NCI-H1694 treated with DMSO at 0.1 percent for 48 hours (cell line): Measurements from ENCODE around the gene C1orf226.

ENCODE experiments used
- DNase-seq: peaks from one replicate; lab custom pipeline; 2025; lab: John Stamatoyannopoulos, UW

Gene C1orf226

DNA sequence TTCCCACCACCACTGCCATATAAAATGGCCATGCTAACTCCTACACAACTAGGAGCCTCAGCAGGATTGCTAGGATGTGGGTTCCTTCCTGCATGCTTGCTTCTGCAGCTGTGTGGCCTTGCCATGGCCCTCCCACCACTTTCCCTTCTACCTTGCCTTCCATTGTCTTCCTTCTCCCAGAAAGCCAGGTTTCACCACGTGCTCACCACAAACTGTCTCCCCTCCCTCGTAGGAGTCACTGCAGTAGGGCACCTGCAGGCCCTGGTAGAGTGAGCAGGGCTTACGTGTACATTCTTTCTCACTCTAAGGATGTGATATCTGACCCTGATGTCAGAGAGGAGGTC lies 3.7 kb downstream of the C1orf226 start:
- DNase-seq = no peak

DNA sequence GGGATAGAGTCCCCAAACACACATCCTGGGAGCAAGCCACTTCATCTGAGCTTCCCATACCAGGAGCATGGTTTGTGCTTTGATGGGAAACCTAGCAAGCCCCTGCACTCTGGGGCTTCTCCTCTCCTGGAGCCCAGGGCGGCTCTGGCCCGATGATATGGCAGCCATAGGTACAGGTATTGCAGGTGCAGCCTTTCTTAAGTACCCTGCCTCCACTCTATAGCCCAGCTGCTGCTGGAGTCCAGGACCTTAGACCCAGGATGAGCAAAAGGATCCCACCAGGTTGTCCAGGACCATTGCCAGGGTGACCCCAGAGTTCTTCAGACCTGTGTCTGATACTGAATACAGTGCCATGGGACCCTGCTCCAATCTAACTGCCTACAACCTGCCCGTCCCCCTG lies 4.2 kb downstream of the C1orf226 start:
- DNase-seq = no peak

DNA sequence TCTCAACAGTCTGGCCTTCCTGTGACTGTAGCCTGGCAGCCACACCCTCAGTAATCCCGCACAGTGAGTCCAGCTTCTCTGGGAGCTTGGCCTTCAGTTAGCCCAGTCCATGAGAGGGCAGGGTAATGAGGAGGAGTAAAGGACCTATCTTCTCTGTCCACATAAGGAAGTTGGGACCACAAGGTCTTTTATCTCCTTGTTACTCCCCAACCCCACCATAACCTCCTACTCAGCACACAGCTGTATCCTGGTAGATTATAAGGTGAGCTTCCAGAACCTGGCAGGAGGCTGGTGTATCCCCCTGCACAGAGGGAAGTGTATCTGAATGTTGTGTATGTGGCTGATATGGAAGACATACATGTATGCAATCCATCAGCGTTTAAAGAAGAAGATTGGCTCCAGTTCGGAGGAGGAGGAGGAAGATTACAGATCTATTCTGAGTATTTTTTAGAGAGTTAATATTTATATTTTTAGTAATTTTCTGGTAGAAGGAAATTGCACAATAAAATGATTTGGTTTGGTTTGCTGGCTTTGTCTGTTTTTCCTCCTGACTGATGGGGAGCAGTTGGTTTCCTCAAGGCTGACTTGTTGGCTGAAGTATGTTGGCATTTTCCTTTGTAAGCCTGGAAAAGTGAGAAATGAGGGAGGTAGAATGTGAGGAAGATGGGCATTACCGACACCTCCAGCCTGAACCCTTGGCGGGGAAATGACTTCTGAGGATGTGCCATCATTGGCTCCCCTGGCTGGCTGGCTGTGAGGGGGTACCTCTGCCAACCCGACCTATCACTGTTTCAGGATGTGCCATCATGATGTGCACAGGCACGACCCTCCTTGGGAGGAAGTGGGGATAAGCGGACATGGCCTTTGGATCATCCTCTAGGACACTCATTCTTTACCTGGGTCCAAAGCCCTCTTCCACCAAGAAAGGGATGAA lies 5.0 kb downstream of the C1orf226 start:
- DNase-seq = no peak

DNA sequence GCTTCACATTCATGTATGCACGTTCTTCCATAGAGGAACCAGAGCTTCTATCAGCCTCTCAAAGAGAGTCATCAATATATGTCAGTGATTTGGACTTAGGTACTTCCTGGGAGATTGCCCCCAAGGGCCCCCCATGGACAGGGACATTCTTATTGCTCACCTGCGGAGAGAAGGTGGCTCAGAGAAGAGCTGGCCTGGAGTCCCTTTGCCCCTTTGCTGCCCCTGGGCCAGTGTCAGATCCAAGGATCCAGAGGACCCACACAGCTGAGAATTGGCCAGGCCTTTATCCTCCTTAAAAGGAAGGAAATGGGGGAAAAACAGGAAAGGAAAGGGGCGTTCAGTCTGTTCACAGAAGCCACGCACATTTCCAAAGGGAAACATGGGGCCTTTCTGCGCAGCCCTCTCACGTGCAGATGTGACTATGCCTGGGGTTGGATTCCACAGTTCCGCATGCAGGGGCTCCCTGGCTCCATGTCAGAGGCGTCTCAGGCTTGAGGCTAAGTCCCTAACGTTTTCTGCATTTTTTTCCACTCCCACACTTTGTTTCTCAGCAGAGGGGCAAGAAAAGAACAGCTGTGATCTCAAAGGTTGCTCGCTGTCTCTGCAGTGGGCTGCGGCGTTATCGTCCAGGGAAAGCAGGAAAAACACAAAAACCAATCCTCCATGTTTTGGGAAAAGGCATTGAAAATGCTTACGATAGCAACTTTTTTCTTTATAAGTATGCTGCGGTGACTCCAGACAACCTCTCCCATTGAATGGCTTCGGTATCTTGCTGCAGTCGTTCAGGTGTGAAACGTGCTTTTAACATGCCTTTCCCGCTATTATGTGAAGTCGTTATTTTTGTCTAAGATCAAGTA lies 5.9 kb downstream of the C1orf226 start:
- DNase-seq = no peak

DNA sequence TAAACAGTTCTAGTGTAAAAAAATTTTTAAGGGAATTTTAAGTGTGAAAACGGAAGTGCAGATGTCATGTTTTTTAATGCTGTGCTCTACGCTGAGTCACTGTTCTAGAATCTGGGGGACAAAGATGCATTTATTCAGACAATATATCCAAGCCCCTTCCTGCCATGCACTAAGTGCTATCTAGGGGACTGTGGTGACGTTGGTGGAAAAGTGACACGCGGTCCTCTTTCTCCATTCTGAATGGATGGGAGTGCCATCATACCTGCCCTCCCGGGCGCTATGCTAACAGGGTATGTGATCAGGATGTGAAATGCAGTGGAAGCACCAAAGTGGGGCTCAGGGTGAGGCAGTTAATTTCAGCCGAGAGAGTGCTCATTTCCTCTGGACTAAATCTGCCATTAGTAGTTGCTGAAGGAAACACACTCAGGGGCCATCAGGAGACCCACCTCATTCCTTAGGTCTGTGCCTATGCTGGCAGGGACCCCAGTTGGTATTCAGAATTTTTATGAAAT lies 6.6 kb downstream of the C1orf226 start:
- DNase-seq = no peak

DNA sequence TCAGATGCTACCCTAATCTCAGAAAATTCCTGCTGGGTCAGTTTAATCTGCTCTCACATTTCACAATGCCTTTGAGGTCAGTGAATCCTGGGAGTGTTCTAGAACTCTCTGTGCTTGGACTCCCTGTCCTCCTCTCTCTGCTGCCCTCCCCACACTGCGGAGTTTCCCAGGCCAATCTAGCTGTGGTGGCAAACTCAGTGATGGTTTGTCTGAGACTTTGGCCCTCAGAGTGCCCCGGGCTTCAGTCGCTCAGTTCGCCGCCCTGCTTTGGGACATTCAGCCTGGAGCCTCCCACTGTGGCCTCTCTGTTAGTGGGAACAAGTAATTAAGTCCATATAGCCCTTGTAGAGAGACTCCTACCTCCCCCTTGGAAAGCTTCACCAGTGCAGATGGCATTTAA lies 7.1 kb downstream of the C1orf226 start:
- DNase-seq = no peak

DNA sequence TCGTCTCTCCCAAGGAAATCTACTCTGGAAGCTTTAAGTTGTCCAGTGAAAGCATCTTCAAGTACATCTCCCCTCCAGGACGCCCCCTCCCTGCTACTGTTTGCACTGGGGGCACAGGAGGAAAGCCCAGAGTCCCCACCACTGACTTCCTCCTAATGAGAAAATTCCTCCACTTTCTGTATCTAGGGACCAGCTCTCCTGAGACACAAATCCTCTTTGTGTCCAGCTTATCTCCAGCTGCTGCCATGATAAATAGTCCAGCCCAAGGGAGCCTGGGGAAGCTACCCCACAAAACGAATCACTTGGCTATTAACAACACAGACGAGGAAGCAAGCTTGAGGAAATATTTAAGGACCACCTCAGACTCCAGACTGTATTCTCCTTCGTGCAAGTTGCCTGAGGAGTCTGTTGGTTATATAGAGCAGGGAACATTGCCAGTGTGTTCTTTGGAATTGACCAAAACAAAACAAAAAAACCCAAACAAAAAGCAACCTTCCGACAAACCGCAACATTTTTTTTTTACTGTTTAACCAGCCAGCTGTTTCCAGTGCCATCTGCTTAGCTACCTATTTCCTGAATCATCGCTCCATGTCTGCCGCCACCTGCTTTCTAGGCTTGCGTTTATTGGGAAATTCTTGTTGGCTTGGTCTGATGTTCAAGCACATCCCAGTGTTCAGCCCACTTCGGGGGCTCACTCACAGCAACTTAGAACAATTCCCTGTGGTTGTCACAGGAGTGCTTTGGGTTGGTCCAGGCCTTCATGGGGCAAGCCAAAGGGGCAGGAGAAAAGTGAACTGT lies 7.7 kb downstream of the C1orf226 start:
- peak; percentile 79 for DNase-seq

DNA sequence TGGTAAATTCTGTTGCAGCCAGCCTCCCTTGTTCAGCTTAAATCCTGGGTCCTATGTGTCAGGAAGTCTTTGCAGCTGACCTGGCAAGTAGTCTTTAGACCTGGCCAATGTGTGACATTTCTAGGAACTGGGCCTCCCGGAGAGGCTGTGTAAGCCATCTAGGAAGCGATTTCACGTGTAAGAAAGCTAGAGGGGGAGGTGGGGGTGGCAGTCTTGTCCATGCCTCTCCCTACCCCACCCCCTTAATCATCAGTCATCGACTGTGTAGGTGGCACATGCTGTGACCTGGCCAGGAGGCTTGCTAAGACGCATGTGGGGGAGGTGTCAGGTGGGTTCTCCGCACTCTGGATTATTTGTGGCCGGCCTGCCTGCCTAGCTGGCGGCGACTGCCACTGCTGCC lies 8.4 kb downstream of the C1orf226 start:
- DNase-seq = no peak

DNA sequence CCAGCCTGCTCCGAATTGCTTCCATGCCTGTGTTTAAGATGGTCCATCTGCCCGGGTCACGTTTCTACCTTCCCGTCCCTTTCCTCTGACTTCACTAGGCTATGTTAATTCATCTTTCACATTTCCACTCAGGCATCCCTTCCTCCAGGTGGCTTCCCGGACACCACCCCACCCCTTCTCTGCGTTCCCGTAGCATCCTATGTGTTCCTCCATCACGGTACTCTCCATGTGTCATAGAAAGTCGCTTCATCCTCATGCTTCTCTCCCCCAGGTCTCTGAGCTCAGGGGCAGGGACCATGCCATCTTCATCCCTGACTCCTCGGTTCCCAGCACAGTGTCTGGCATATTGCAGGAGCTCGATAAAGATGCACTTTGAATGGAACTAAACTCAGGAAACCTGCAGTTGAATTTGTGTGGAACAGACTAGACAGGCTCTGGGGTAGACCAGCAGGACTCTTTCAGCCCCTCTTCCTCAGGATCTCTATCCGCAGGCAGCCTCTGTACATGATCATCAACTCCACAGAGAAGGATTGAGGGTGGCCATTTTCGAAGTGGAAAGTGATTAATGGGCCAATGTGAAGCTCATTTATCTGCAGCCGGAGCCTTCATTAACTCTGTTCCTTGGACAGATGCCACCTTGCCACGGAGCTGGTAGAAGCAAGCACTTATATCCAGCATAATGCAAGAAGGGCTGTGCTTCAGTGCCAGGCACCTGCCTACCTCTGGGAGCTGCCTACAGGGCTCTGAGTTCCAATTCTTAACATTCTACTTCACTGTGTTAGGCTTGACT lies 9.1 kb downstream of the C1orf226 start:
- no peak for DNase-seq

DNA sequence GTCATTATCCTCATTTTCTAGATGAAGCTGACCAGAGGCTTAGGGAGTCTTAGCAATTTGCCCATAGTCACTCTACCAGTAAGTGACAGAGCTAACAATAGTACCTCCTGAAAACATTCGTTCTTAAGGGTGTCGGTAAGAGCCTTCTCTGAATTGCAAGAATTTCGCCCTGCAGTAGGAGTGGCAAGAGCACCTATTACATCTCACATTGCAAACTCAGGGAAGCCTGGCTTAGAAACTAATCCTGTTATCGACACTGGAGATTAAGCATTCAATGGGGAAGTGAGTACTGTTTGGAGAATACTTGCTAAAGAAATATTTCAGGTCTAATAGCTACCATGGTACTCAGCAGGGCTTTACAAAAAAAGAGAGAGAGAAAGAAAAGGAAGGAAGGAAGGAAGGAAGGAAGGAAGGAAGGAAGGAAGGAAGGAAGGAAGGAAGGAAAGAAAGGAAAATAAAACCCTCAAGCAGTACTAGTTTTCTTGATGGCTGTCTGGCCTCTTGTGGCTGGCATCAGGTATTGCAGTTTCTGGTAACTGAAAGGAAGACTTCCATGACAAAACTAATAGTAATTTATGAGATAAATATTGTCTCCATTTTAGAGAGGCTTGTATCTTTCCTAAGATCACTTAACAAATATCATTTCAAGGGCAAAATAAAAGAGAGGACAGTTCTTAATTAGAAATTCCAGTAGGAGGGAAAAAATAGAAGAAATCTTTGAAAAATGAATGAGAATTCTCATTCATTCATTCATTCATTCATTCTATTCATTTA lies 10.4 kb downstream of the C1orf226 start:
- DNase-seq = peak; percentile 11

DNA sequence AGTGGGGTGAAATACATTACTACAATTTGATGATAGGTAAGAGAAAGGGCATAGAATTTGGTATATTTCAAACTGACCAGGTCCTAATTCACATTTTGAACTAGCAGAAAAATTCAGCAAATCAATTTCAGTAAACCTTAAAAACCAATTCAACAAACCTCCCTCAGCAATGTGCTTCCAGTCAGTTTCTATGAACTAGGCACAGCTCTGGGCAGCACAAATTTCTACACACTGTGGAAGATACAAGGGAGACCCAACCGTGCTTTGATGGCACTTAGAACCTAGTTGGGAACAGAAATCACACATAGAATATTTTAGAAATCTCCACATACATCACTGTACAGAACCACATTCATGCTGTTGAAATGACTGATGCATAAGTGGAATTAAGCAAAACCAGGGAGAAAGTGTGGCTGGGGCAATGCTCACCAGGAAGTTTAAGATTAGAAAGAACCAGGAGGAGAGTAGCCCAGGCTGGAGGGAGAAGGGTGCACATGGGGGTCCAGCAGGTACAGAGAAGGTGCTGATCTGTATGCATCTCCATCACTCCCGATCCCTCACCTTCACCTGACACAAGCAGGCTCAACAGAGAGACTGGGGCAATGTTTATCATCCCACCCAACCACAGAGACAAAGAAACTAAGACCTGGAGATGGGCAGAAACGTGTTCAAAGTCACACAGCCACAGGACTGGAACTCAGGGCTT lies 14.8 kb downstream of the C1orf226 start:
- DNase-seq = no peak

DNA sequence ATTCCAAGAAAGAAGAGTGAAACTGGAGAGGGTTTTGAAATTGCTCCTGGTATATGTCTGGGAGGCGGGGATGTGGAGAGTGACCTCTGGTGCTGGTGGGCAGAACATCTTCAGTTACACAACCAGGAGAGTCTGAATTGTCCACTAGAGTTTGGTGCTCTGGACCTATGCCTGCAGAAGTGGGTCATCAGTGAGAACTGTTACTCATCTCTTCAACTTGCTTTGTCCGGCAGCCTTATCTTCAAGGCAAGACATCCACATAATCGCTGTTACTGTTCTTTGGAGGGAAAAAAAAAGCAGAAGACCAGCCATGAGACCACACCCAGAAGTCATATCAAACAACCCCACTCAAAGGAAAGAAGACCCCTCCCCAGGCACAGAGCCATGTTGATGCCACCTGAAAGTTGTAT lies 15.5 kb downstream of the C1orf226 start:
- no peak for DNase-seq

DNA sequence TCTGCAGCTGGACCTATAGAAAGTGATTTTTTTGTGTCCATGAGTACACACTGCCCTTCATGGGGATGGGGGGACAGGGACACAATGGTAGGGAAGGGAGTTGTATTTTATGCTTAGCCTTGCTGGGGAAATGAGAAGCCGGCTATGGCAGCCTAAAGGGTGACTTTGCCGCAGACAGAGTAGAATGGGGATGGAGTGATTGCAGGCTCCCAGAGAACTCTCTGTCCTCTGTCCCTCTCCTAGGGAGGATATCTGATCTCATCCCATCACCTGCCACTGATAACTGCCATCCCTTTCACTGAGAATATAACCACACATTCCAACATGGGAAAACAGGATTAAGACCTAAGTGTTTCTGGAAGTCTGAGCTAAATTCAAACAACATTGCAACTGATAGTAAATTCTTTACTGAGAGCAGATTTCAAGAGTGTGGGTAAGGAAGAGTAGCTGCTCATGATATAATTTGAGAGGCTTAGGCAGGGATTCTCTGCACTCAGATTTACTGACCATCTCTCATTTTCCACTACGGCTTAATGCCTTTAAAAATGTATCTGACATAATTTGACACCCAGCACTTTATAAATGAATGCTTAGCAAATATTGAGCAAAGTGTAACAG lies 16.5 kb downstream of the C1orf226 start:
- no peak for DNase-seq

DNA sequence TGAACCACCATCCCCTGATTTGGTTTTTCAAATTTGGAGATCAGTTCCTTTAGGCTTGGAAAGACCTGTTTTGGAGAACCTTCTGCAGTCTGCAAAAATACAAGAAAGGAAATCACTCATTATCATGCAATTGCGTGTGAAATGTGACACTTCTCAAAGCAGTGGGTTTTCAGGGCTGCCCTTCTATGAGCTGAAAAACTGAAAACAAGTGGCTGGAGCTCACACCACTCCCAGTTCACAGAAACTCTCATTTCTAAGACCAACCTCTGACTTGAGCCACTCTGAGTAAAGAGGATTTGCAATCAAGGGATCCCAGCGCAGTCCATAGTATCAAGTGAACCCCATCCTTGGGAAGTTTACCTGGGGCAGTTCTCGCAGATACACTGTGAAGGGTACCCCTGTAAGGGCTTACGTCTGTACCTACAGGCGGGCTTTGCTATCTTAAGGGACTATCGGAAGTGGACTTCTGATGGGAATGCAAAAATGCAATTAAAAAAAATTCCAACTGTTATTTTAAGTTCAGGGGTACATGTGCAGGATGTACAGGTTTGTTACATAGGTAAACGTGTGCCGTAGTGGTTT lies 17.6 kb downstream of the C1orf226 start:
- no peak for DNase-seq

DNA sequence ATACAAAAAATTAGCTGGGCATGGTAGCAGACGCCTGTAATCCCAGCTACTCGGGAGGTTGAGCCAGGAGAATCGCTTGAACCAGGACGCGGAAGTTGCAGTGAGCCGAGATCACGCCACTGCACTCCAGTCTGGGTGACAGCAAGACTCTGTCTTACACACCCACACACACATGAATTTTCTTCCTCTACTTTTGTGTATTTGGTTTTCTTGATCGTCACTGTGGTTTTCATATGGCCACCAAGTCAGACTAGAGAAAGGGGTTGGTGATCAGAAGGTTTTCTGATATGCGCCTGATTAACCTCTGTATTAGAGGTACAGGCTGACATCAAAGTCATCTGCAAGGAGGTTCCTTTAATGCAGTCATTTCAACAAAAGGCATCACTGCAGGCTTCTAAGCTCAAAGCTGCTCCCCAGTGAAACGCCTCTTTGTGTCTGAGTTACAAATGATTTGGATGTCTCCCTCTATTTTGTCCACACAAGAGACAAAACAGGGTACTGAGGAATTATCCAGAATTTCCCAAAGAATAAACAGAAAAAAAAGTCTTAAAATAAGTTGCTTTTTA lies 19.3 kb downstream of the C1orf226 start:
- no peak for DNase-seq

DNA sequence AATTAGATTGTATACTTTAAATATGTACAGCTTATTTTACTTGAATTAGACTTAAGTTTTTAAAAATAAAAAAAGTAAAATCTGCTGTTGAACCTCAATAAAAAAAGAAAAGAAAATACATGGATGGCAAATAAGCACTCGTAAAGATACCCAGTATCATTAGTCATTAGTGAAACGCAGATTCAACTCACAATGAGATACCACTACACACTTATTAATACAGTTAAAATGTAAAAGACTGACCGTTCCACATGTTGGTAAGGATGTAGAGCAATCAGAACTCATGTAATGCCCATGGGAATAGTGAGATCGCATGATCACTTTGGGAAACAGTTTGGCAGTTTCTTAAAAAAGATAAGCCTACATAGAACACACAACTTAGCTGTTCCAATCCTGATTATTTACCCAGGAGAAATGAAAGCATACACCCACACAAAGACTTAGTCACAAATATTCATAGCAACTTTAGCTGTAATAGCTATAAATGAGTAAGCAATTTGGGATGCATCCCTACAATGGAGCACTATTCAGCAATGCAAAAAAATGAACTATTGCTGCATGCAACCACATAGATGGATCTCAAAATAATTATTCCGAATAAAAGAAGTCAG lies 23.1 kb downstream of the C1orf226 start:
- DNase-seq = no peak

DNA sequence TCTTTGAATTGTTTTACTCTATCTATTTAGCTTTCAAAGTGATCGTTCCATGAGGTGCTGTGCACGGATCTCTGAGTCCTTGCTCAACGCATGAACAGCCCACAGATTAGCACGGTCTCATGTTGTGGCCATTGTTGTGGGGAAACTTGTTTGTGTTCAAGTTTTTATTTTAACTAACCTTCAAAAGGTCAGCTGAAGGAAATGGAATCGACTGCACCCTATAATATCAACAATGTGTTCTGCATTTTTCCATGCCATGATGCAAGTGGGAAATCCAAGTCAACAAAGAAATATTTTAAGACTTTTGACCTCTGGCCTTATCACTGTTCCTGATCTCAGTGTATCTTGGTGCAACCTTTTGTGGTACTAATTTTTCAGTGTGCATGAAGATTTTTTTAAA lies 24.3 kb downstream of the C1orf226 start:
- DNase-seq = no peak

DNA sequence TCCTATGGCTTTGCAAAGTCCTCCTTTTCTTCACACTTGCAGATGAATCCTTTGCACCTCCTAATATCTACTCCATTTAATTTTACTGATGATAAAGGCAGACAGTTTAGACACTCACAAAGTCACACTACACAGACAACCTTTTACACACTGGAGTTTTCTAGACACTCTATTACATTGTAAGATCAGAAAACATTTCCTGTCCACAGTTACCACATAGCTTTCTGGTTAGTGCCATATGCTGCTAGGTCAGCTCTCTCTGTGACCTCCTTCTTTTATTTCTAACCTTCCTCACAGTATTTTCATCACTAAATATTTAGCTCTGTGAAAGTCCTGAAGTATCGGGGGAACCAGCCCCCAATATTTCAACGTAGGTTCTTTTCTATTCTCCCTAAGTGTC lies 25.3 kb downstream of the C1orf226 start:
- no peak for DNase-seq
